Fibroblast of skin of abdomen (primary cell): Measurements from ENCODE around the gene ULK1.
A peak's percentile ranks its signal among the peaks of the same experiment; 100 is the strongest.

Experiments
- DNase-seq: peaks from one replicate; pipeline ENCODE4 v3.0.0-alpha.2; 2013

The ULK1 gene

DNA sequence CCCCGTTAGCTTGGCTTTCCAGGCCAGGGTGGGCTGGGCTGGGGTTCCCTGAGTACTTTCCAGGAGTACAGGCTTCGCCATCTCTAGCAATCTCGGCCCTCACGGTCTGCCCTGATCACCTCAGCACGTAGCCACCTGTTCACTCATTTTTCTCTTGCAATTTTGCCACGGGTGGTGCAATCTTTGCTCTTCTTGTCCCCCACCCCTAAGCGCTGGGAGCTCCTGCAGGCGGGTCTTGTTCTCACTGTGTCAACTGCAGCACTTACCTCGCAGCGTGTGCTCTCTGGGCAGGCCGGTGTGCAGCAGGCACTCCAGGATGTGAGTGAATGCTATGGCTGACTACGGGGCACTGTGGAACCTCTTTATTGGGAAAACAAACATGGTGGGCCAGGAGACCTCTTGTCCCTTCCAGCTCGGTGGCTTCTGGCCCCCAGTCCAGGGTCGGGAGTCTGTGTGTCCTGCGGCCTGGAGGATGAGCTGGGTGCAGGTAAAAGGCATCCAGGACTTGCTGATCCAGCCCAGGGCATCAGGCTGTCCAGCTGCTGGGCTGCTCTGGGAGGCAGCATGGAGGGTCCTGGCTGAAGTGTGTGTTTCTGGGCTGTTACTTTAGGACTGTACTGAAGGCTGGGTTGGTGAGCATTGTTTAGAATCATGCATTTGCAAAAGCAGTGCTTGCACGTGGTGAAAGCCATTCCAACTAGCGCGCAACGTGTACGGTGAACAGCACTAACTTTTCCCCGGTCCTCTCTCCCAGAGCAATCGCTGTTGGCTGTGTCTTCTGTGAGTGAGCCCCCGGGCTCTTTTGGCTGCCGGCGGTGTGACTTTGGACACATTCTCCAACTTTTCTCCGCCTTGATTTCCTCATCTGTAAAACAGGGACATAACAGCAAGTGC, 1.5 kb upstream of the ULK1 start:
- no peak for DNase-seq

DNA sequence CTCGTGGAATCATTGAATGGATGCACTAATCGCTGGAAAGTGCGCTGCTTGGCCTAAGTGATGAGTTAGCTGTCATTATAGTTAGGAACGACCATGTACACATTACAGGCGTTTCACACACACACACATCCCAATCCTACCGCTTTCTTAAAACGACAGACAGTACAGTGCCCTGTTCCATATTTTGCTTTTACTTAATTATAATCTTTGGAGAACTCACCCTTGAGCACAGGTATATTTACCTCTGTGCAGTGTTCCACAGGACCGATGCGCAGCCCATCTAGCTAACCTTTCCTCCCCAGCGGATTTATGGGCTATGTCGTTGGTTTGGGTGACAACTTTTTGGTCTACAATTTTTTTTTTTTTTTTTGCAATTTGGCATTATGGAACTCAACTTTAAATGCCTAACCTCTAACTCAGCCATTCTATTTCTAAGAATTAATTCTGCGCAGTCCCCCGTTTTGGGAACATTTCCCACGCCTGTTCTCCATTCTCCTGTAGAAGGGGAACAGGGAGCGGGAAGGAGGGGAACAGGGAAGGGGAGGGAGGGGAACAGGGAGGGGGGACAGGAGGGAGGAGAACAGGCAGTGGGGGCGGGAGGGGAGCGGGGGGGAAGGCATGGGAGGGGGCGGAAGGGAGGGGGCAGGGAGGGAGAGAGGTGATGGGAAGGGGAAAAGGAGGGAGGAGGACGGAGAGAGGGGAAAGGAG, 663 bp upstream of the ULK1 start:
- DNase-seq: no peak

DNA sequence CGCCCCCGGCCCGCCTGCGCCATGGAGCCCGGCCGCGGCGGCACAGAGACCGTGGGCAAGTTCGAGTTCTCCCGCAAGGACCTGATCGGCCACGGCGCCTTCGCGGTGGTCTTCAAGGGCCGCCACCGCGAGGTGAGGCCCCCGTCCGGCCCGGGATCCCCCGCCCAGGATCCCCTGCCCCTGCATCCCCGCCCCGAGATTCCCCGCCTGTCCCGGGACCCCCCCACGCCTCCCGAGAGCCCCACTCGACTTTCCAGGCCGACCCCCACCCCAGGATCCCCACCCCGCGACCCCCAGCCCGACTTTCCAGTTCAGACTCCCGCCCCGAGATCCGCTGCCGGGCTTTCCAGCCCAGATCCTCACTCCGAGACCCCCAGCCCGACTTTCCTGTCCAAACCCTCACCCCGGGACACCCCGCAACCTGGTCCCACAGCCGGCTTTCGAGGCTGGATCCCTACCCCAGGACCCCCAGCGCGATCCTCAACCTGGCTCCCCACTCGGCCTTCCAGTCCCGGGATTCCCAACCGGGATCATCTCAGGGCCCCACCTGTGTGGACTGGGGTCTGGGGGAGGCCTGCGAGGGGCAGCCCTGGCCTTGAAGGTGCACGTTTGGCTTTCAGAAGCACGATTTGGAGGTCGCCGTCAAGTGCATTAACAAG, 688 bp downstream of the ULK1 start:
- DNase-seq: no peak

DNA sequence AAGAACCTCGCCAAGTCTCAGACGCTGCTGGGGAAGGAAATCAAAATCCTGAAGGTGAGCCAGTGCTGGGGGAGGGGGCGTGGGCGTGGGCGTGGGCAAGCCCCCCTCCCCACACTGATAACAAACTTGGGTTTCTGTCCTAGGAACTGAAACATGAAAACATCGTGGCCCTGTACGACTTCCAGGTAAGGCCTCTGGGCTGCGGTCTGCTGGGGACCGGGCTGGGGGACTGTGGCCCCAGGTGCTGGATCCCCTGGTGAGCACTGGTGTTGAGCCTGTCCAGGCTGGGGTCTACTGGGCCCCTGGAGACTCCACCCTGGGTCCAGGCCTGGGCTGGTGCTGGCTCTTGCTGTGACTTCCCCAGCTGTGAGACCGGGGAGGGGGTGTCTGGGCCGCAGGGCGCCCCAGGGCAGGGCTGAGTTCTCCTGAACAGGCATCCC, 1.2 kb downstream of the ULK1 start:
- no peak for DNase-seq

DNA sequence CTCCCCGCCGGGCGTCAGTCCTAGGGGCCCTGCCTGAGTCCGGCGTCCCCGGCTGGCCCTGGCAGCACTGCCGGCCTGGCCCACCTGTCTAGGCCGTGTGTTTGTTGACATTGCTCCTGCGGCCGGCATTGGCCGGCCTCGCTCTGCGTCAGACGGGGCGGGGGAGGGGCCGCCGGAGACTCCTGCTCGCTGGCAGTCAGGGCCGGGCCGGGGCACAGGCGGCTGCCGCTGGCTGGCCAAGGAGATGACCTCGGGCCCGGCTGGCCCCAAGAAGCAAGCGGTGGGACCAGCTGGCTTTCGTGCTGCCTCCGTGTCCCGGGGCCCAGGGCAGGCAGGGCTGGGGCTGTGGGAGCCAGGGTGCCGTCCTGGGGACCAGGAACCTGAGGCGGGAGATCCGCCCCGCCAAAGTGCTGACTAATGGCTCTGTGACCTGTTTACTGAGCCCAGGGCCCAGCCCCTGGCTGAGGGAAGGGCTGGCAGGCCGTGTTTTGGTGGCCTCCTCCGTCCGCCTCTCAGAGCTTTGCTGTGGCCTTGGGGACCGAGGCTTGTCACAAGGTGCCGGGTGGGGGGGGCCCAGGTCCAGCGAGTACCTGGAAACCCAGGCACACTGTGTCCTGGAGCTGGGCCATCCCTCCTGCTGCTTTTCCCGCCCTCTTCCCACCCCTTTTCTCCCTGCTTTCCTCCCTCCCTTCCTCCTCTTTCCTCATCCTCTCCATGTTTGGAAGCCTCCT, 1.8 kb downstream of the ULK1 start:
- DNase-seq: peak; percentile 80

DNA sequence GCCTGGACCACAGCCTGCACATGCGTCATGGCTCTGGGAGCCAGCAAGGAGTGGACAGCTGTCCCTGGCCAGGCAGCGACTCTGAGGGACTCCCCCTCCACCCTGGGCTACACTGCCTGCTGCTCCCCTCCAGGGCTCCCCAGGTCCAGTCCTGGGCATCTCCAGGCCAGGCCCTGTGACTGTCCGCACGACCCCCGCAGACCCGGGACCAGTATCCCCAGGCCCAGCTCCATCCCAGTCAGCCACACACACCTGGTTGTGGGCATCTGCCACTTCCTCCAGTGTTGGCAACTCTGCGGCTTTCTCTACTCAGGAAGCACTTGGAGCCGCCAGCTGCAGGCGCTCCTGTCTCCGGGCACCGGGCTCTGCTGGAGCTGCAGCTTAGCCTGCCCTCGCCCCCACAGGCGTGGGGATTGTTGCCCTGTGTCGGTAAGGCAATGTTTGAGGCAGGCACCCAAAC, 2.4 kb downstream of the ULK1 start:
- DNase-seq: no peak

DNA sequence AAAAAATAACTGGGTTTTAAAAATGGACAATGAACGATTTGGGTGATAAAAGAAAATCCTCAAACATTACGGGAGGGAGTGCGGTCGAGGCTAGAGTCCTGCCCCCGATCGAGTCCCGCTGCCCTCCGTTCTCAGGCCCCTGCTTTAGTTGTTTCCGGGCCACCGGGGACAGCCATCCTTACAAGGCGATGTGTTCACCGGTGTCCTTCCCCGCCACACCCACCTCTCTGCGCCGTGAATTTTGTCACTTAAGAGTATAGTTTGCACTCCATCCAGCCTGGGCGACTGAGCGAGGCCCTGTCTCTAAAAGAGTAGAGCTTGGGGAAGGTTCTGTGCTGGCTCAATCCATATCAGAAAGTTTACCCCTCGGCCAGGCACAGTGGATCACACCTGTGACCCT, 2.9 kb downstream of the ULK1 start:
- DNase-seq: no peak

DNA sequence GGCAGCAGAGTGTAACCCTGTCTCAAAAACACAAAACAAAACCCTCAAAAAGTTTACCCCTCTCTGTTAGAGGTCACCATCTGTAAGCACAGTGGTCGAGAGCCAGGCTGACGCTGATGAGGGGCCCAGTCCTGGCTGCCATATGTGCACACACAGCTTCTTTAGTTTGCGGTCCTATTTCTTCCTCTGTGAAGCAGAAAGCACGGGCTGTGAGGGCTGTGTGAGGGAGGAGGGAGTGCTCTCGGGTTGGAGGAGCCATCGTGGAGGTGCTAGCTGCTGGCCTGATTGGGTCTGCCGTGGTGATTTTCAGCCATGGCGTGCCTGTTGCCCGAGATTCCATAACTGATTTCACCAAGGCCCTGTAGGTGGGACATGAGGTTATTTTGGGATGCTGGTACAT, 3.5 kb downstream of the ULK1 start:
- peak; percentile 21 for DNase-seq

DNA sequence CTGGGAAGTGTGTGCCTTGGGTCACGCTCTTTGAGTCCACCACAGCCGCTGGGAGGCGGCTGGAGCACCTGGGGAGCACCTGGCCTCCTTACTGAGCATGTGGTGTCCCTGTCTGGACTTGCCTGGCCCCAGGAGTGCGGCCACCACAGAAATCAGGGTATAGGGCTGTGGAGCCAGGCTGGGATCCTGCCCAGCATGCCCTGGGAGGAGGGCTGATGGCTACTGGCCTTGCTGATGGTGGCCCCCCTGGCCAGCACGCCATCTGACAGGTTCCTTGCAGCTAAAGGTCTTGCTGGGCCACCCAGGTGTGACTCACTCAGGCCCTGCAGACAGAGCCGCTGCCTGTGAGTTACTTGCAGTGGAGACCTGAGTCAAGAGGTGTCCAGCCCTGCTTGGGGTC, 6.0 kb downstream of the ULK1 start:
- DNase-seq: no peak

DNA sequence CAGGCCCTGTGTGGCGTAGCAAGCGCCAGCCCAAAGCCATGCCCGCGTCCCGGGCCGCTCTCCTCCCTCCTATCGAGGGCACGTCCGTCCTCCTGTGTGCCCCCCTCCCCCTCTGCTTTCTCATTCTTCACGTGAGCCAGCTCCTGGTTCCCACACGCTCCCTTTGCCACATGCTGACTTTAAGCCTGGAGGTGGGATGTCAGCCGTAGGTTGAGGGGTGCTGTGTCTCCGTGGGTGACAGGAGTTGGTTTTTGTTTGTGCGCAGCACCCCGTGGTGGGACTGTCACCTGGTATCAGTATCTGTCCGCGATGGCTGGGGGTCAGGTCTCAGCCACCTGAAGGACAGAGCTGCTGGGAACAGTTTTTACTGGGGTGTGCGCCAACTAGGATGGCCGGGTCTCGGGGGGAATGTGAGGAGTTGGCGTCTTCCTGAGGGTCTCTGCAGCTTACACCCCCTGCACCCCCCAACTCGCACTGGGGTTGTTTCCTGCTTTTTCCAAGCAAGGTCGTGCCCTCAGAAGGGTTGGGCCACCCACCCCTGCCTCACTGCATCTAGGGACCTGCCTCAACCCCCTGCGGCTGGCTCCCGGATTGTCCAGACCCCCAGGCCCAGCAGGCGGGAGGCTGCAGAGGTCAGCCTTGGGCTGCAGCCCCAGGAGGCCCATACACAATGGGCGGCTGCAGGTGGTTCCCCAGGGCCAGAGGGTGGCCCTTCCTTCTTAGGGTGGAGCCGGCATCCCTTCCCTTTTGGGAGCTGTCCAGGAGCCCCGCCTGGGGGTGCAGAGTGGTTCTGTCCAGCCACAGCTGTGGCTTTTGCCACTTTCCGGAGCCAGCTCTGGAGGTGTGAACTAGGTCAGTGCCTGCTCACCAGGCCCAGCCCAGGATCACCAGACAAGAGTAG, 7.3 kb downstream of the ULK1 start:
- no peak for DNase-seq

DNA sequence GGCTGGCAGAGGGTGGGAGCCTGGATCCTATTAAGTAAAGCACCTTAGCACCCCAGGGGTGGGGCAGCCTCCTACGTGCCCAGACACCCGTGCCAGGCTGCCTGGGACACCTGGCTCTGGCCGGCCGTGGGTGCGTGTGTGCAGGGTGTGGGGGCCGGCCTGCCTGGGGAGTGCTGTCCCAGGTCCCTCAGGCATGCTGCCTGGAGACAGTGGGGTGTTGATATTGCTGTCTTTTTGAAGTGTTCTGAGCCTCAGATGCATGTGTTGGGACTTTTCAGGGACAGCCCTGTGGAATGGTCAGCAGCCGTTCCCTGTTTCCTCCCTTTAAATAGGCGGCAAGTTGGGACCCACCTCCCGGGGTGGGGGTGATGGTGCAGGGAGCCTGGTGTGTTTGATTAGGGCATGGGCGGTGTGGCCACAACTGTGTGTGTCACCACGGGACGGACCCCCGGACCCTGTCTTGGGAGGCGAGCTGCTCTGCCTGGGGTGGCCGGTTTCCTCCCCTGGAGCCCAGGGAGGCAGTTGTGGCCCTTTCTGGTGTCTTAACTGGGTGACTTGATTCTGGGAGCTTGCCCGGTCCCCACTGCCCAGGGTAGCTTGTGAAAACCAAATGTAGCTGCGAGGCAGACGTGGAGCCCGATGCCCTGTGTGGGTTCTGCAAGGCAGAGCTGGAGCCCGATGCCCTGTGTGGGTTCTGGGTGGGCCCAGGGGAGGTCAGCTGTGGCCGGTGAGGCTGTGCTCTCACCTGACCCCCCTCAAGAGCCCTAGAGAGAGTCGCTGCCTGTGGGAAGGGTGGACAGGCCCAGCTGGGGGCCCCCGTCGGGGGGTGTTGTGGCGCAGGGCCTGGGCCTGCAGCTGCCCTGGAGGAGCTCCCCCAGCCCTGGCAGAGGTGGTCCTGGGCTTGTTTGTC, 8.2 kb downstream of the ULK1 start:
- DNase-seq: no peak

DNA sequence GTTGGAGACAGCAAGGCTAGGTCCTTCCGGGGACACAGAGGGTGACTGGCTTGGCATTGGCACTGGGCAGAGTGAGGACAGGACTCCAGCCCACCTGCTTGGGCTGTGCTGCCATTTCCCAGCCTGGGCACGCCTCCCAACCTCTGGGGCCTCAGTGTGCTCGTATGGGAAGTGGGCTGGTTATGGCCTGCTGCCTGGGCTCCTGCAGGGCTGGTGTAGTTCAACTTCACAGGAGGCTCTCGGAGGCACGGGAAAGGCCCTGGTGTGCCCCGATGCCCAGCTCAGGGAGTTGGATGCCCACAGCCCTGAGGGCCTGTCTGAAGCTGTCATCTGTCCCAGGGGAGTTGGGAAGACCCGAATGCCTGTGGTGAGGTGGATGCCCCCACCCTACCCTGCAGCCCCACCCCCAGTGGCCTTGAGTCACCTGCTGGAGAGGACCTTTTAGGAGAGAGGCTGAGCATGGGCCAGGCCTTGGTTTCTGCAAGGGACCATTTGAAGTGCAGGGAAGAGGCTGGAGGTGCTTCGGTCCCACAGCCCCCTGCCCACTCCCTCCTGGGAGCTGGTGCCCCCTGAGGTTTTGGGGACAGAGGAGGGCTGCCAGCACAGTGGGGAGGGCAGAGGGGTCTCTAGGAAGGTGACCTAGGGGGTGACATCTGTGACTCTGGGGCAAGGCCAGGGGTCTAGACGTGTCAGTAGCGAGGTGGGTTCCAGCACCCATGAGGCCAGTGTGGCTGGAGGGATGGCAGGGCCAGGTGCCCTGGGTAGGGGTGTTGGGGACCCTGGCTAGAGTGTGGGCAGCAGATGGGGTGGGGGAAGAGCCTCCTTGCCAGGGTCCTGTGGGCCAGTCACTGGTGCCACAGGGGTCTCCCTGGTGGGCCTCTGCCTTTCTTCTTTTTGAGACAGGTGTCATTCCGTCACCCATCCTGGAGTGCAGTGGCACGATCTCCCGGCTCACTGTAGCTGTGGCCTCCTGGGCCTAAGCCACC, 9.1 kb downstream of the ULK1 start:
- no peak for DNase-seq

DNA sequence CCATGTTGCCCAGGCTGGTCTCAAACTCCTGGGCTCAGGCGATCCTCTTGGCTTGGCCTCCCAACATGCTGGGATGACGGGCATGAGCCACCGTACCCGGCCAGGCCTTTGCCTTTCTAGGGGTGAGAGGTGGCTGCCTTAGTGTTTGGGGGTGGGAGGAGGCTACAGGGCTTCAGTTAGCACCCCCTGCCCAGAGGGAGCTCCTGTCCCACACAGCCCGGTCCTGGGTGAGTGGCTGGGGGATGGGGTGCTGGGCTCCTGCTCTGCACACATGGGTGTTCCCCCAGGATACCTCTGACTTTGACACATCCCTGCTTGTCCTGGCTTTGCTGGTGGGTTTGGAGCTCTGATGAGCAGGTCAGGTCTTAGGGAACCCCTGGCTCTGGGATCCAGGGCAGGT, 9.9 kb downstream of the ULK1 start:
- DNase-seq: no peak

DNA sequence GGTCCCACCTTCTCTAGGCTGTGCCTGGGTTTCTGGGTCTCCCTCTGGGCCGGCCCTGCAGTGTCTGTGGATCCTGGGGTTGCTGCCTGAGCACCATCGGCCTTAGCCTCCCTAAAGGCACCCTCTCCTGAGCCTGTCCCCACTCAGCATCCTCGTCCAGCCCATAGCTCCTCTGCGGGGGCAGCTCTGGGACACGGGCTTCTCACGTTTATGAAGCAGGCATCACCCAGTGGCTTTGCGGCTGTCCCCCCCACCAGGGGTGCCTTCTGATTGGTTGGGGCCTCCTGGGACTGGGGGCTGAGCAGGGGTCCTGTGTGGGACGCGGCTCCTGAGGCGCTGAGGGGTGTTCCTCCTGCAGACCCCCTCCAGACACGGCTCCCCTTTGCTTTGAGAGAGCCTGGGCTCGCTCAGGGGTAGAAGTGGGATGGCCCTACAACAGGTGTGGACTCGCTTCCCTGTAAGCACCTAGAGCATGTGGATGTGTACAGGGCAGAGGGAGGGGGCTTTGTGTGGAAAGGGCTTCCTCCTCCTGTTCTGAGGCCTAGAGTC, 10.7 kb downstream of the ULK1 start:
- DNase-seq: no peak

DNA sequence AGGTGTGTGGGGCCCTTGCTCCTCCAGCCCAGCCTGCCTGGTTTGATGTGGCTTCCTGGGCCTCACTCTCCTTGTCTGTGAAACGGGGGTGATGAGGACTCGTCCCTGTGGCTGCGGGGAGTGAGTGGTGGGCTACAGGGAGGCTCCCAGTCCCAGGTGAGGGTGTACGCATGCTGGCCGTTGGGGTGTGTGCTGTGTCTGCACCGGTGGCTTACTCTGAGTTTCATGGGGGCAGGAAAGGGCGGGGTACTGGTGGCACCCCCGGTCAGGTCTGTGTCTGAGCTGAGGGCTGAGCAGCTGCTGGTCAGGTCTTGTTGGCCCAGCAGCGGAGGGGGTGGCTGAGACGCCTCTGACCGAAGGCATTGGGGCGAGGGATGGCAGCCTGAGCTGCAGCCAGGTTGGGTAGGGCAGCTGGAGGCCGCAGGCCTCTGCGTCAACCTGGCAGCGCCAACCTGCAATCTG, 11.2 kb downstream of the ULK1 start:
- DNase-seq: no peak

DNA sequence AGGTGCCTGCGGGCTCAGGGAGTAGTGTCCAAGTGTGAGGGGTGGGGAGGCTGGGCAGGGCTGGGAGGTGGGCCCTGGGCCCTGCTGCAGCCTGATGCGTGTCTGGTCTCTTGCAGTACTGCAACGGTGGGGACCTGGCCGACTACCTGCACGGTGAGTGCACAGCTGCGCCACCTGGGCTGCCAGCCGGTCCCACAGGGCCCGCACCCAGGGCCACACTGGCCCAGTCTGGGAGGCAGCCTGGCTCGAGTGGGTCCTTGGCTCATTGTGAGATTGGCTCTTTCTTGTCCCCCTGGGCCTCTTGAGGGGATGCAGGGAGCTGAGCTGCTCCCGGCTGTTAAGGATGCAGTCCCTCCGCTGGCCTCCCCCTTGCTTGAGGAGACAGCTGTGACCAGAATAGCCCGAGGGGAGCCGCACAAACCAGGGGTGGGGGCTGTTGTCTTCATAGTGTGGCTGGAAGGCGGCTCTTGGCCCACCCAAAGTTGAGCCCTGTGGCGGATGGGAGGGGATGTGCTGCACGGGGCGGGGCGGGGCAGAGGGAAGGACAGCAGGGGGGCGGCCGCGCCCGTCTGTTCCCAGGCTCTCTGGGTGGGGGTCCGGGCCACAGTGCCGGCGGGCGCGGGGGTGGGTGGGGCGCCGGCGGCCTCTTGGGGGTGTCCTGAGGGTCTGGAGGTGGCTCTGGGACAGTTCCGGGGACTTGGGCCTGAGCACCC, 13.1 kb downstream of the ULK1 start:
- no peak for DNase-seq

DNA sequence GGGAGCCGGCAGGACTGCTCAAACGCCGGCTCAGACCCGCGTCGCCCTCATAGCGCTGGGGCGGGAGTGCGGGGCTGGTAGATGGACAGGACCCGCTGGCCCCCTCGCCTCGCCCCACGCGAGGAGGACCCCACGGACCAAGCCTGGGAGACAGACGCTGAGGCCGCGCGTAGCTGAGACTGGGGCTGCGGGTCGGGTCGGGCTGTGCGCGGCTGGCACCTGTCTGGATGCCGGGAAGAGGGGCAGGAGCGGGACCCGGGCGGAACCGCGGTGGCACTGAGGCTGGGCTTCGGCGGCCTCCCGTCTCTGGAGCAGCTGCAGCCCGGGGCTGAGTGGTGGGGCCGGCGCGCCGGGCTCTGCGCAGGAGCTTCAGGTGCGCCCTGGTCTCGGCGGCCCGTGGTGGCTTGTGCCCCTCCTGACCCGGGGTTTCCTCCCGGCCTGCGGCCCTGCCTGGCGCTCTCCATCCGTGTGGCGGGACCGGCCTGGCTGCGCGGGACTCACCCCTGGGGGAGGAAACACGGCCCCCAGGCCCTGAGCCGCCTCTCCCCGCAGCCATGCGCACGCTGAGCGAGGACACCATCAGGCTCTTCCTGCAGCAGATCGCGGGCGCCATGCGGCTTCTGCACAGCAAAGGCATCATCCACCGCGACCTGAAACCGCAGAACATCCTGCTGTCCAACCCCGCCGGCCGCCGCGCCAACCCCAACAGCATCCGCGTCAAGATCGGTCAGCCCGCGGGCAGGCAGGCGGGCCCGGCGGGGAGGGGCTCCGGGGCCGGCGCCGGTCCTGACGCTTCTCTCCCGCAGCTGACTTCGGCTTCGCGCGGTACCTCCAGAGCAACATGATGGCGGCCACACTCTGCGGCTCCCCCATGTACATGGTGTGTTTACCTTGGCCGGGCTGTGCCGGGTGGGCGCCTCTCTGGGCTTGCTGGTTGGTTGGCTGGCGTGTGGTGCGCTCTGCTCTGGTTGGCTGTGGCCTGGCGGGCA, 14.0 kb downstream of the ULK1 start:
- no peak for DNase-seq
